NCI-H1436 (cell line): ENCODE data around the gene PXMP2.
"Not testable (repeated sequence)": the region's sequence is repeated elsewhere in the genome, so short reads cannot be mapped to it uniquely, and the experiment has no call there.

ENCODE experiments used
- DNase-seq: peaks from one replicate; lab custom pipeline; 2025; lab: John Stamatoyannopoulos, UW

PXMP2 gene

GRCh38 chr12:132694888-132695287, 7.5 kb downstream of the PXMP2 start:
- DNase-seq, result not testable (repeated sequence)

- DNase-seq, result no peak
Observed at GRCh38 chr12:132695431-132695830, 8.0 kb downstream of the PXMP2 start.

DNA sequence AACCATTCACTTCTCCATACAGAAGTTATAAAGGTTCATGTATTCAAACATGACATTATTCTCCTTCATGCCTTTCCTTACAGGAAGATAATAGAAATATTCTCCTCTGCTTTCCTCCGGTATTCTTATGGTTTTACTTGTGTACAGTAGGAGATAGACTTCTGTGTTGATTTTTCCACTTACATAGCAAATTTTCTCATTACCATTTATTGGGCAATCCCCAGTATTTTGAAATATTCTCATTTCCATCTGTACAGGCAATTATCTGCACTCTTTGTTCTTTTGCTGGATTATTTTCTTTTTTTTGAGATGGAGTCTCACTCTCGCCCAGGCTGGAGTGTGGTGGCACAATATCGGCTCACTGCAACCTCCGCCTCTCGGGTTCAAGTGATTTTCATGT, 11.0 kb downstream of the PXMP2 start:
- DNase-seq, result no peak

- DNase-seq, result no peak
Observed at GRCh38 chr12:132700212-132700822, 12.9 kb downstream of the PXMP2 start.

GRCh38 chr12:132702640-132703039, 15.3 kb downstream of the PXMP2 start:
- no peak for DNase-seq

GRCh38 chr12:132703641-132704040, 16.3 kb downstream of the PXMP2 start:
- no peak for DNase-seq

GRCh38 chr12:132707241-132707640, 19.9 kb downstream of the PXMP2 start:
- DNase-seq, result no peak

- DNase-seq, result no peak
Observed at GRCh38 chr12:132708150-132708549, 20.8 kb downstream of the PXMP2 start.

DNA sequence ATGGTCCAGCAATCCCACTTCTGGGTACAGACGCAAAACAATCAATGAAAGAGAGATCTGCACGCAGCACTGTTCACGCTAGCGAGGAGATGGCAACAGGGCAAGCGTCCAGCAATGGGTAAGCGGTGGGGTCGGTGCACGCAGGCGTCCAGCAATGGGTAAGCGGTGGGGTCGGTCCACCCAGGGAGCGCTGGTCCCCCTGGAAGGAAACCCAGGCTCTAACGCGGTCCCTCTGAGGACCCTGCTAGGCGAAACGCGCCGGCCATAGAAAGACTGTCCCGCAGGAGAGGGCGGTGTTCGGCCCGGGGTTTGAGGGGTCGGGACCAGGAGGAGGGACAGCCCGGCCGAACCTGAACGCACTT, 22.6 kb downstream of the PXMP2 start:
- DNase-seq, result no peak

DNA sequence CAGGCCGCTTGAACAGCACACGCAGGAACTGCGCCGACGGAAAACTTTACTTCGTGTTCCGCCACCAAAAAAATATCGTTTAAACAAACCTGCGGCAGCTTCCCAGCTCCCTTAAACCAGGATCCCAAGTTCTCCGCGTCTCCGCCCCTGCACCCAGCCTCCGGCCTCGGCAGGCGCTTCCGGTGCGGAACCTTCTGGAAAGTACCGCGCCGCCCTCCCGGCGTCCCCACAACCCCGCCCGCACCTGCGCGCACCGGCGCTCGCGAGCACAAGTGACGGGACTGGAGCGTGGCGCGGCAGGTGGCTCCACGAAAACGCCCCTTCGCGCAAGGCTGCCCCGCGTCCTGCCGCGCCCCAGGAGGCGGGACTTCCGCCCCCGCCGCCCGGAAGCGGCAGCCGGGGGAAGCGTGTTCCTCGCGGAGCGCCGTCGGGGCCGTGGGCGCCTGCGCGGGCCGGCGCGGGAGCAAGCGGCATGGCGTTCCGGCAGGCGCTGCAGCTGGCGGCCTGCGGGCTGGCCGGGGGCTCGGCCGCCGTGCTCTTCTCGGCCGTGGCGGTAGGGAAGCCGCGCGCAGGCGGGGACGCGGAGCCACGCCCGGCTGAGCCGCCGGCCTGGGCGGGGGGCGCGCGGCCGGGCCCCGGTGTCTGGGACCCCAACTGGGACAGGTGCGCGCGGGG, 23.2 kb downstream of the PXMP2 start, which contains the start of gene PGAM5:
Gene PGAM5, plus strand, starts transcription at position 438 of the 675 bp plus-strand sequence. Its CDS starts 35 bp downstream, at position 473.
- peak; percentile 84 for DNase-seq

DNA sequence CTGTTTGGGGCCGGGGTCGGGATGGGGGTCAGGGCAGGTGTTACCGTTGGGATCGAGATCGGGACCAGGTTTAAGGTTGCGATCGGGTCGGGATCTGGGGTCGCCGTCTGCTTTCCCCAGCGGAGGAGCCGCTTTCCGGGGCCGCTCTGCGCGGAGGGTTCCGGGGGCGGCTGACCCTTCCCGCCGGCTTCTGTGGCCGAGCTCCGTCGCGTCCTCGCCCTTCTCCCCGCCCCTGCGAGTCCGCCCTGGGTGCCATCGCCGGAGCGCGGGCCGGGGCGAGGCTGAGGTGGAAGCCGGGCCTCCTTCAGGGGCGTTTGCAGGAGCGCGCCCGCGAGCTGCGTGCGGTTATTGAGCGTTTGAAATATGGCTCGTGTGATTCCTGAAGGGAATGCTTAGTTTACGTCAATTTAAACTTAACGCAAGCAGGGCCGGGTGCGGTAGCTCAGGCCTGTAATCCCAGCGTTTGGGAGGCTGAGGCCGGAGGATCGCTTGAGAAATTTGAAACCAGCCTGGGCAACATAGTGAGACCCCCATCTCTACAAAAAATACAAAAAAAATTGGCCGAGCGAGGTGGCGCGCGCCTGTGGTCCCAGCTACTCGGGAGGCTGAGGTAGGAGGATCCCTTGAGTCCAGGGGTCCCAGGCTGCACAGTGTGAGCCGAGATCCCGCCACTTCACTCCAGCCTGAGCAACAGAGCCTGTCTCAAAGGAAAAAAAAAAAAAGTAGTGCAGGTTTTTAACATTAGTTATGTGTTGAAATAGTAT, 23.9 kb downstream of the PXMP2 start:
- no peak for DNase-seq

GRCh38 chr12:132713123-132713522, 25.7 kb downstream of the PXMP2 start:
- DNase-seq, result no peak

GRCh38 chr12:132715874-132716273, 28.5 kb downstream of the PXMP2 start:
- no peak for DNase-seq

DNA sequence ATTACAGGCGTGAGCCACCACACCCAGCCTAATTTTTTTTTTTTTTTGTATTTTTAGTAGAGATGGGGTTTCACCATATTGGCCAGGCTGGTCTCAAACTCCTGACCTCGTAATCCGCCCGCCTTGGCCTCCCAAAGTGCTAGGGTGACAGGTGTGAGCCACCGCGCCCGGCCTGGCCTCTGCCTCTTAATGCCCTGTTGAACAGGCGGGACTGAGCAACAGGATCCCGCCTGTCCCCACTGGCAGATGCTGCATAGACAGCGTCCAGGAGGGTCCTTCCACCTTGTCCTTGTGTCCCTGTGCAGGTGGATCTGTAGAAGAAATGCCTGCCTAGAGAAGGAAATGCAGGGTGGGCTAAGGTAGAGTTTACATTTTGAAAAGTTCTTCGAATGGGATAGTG, 29.0 kb downstream of the PXMP2 start:
- DNase-seq, result no peak

GRCh38 chr12:132717011-132717410, 29.6 kb downstream of the PXMP2 start:
- DNase-seq, result no peak

GRCh38 chr12:132717531-132718387, 30.4 kb downstream of the PXMP2 start:
- DNase-seq, result no peak

- DNase-seq, result no peak
Observed at GRCh38 chr12:132718644-132719043, 31.3 kb downstream of the PXMP2 start.

- DNase-seq, result no peak
Observed at GRCh38 chr12:132719141-132719953, 32.0 kb downstream of the PXMP2 start.

GRCh38 chr12:132719954-132720324, 32.6 kb downstream of the PXMP2 start:
- DNase-seq, result no peak

DNA sequence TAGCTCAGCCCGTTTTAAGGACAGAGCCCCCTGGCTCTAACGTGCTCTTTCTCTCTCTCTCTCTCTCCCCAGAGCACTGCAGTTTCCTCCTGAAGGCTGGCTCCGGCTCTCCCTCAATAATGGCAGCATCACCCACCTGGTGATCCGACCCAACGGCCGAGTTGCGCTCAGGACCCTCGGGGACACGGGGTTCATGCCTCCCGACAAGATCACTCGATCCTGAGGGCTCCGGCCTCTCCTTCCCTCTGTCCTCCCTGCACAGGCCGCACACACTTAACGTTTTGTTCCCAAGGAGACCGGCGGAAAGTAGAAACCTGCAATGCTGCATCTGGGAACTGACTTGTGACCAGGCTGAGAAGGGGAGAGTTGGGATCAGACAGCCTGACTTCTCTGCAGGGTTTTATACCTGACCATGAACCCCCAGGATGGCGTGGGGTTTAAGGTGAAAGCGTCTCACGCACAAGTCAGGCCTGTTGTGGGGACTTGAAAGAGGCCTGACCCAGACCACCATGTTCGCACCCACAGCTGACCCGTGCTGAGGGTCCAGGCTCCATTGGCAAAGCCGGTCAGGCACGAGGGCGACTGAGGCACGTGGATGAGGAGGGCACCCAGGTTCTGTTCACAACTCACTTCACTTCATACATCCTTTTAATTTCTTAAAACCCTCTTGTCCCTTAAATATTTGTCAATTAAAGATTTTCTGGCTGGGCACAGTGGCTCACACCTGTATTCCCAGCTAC, 33.4 kb downstream of the PXMP2 start:
- DNase-seq, result no peak
